GM12878 (cell line): Measurements from ENCODE around the gene SHFL. TPM values are rescaled to one million over a fixed set of nuclear protein-coding genes. Genes with fewer than 3 reads are reported as not detected.

Experiments used
- ATAC-seq: fragments of 200-7000 bp; cut with Tn5 transposase; 3 replicates; pipeline ENCODE4 v1.9.1; 2020; ENCODE audit warnings: mild to moderate bottlenecking, moderate library complexity
- BruUV-seq: library from RNA; stranded (reverse); fragments of 400-500 nt; replicated peaks from 2 replicates; lab custom pipeline; 2021; lab: Mats Ljungman, UMichigan
- CTCF ChIA-PET: fragments of 300-600 bp; sonication (Branson Sonifier 250); formaldehyde crosslinking; extraction: SDS; loops from one replicate; lab custom pipeline; 2021; ENCODE audit warnings: inconsistent platforms; lab: Yijun Ruan, JAX
- POLR2A ChIA-PET: fragments of 350-600 bp; formaldehyde crosslinking; extraction: SDS; loops from one replicate; lab custom pipeline; 2021; ENCODE audit warnings: inconsistent platforms; lab: Charles Lee
- RAD21 ChIA-PET: fragments of 300-600 bp; sonication (Branson Sonifier 250); formaldehyde crosslinking; loops from one replicate; lab custom pipeline; 2023; ENCODE audit warnings: antibody characterized with exemption; ENCODE audit not compliant: unreplicated experiment; lab: Charles Lee
- SMC1A ChIA-PET: fragments of 300-600 bp; sonication (Branson Sonifier 250); formaldehyde crosslinking; loops from one replicate; lab custom pipeline; 2023; ENCODE audit not compliant: unreplicated experiment, uncharacterized antibody; lab: Charles Lee
- DNase-seq: peaks from one replicate; pipeline ENCODE4 v3.0.0-alpha.2; 2011; ENCODE audit warnings: low read depth, low spot score
- FAIRE-seq: peaks from 3 replicates; lab custom pipeline; 2011; peaks lifted over from hg19 to GRCh38; lab: Jason Lieb, UNC
- H2AFZ ChIP-seq: 2 replicates; pipeline ENCODE4 v1.6.0; 2011; ENCODE audit warnings: low read depth, low read length, control low read depth; ENCODE audit not compliant: control insufficient read depth
- H3K27ac ChIP-seq: 2 replicates; pipeline ENCODE4 v1.5.1; 2011; ENCODE audit warnings: control low read depth; ENCODE audit not compliant: control insufficient read depth, insufficient read depth
- H3K27me3 ChIP-seq, 2 experiments: replicated peaks in 1 of 2; 2 replicates each; pipeline versions ENCODE4 v1.6.0 to v1.6.1; 2011; ENCODE audit warnings: low read length in 1 of 2; ENCODE audit not compliant: control insufficient read depth in 2 of 2, insufficient read depth in 2 of 2
- H3K36me3 ChIP-seq, 2 experiments: 2 replicates each; pipeline ENCODE4 v1.5.1; 2011; ENCODE audit warnings: low read length in 1 of 2; ENCODE audit not compliant: control insufficient read depth in 2 of 2, insufficient read depth in 2 of 2
- H3K4me1 ChIP-seq: 2 replicates; pipeline ENCODE4 v1.6.1; 2011; ENCODE audit warnings: mild to moderate bottlenecking, low read length, moderate library complexity, mixed read lengths; ENCODE audit not compliant: control insufficient read depth, insufficient read depth
- H3K4me2 ChIP-seq: 2 replicates; pipeline ENCODE4 v1.6.0; 2011; ENCODE audit warnings: control low read depth; ENCODE audit not compliant: control insufficient read depth, insufficient read depth
- H3K4me3 ChIP-seq: fragments of 200-600 bp; sonication (generic); 2 replicates; pipeline ENCODE4 v1.5.1; 2016
- H3K79me2 ChIP-seq: 2 replicates; pipeline ENCODE4 v1.6.0; 2011; ENCODE audit warnings: low read length; ENCODE audit not compliant: control insufficient read depth, insufficient read depth
- H3K9ac ChIP-seq: 2 replicates; pipeline ENCODE4 v1.8.0; 2011; ENCODE audit warnings: low read length, control low read depth, mixed read lengths; ENCODE audit not compliant: control insufficient read depth, insufficient read depth
- H3K9me3 ChIP-seq: replicated peaks from 3 replicates; pipeline ENCODE4 v1.5.1; 2011; ENCODE audit warnings: mild to moderate bottlenecking, low read length; ENCODE audit not compliant: control insufficient read depth, insufficient read depth
- H4K20me1 ChIP-seq: 2 replicates; pipeline ENCODE4 v1.6.0; 2011; ENCODE audit not compliant: control insufficient read depth, insufficient read depth
- CREM ChIP-seq: IDR thresholded peaks from 2 replicates; pipeline ENCODE4 v1.6.1; 2014; ENCODE audit warnings: antibody characterized with exemption, low read depth
- NFYA ChIP-seq: IDR thresholded peaks from 2 replicates; pipeline ENCODE4 v1.6.1; 2011; ENCODE audit warnings: low read depth, mild to moderate bottlenecking, low read length, improper control_type of control experiment, borderline replicate concordance
- POLR2AphosphoS5 ChIP-seq: IDR thresholded peaks from 2 replicates; pipeline ENCODE4 v1.6.1; 2011; ENCODE audit warnings: mild to moderate bottlenecking, low read length, inconsistent platforms
- WGBS: methylation state at CpG from one replicate; pipeline ENCODE4 v1.1.6; 2016; ENCODE audit warnings: low lambda C conversion rate; ENCODE audit not compliant: insufficient replicate concordance, insufficient coverage; ENCODE audit errors: missing lambda C conversion rate; 5-methylcytosine and 5-hydroxymethylcytosine counted together
- in situ Hi-C: fragments of 300-500 bp; cut with MboI; formaldehyde crosslinking; loops from 9 replicates; pipeline ENCODE4 v1.14.3; 2018; ENCODE audit warnings: mixed read lengths
- intact Hi-C: fragments of 100-400 bp; cut with micrococcal nuclease; formaldehyde crosslinking; loops from one replicate; pipeline ENCODE4 v1.14.2; 2022; ENCODE audit not compliant: unreplicated experiment
- polyA plus RNA-seq, 11 experiments: library from polyadenylated mRNA; depleted of rRNA in 4 of 11; unstranded in 6 of 11; stranded (reverse) in 5 of 11; fragments of >200 nt; fragmentation: Nextera tagmentation in 4 of 11; fragmentation: Illumina TruSeq in 1 of 11; extraction: Ambion mirVana in 4 of 11; extraction: Trizol in 1 of 11; gene quantifications; 1 replicate in 1 of 11; 2 replicates in 10 of 11; pipeline versions ENCODE4 v1.2.1 to v1.2.3, GENCODE V29; 2011 to 2016; ENCODE audit warnings: inconsistent platforms in 2 of 11, missing spikeins in 2 of 11, low read depth in 1 of 11
- total RNA-seq, 4 experiments: library from RNA; depleted of rRNA in 3 of 4; stranded (reverse); fragments of >200 nt in 3 of 4; fragmentation: Illumina TruSeq in 1 of 4; extraction: Trizol in 1 of 4; gene quantifications; 2 replicates each; pipeline versions ENCODE4 v1.2.1 to v1.2.3, GENCODE V29; 2013 to 2021
- TF ChIP-seq, protein P1 (sequence below): fragments of 450-650 bp; formaldehyde crosslinking; IDR thresholded peaks from 2 replicates; pipeline ENCODE4 v1.4.0; 2020; ENCODE audit warnings: mild to moderate bottlenecking, moderate library complexity
- TF ChIP-seq, protein P2 (sequence below): IDR thresholded peaks from 2 replicates; pipeline ENCODE4 v1.6.1; 2011; ENCODE audit warnings: low read depth, mild to moderate bottlenecking, low read length, moderate library complexity, borderline replicate concordance; ENCODE audit errors: extremely low read depth

The SHFL gene
- total and polyA plus RNA-seq, 10 of the 15 experiments (the other 5 are each of a cell fraction or from before 2014, with no cell fraction given): 8.0 to 83.8 (median 40.7) TPM

DNA sequence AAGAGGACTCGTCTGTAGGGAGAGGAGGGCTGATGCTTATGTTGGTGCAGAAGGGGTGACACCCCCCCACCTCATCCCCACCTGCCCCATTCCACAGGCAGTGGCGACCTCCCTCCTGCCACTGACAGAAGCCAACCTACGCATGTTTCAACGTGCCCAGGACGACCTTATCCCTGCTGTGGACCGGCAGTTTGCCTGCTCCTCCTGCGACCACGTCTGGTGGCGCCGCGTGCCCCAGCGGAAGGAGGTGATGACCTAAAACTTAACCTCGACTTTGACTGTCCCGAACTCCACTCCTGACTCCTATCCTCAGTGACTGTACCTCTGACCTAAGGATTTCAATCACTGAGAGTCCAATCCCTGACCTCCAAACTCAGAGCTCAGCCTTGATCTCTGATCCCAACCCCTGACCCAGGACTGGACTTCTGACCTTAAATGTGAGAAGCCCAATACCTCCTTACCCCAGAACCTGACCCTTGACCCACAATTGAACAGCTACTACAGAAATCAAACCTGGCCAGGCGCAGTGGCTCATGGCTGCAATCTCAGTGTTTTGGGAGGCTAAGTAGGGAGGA lies 3.8 kb downstream of the SHFL start:
- Histone ChIP-seq H3K36me3 (peaks cover 16 to 25% of the 10 kb centered on the region in 2 experiments), H3K79me2 (peaks cover 18% of the 10 kb centered on the region), H4K20me1 (no peaks in the 10 kb centered on the region), H3K27ac (no peak overlapping the region), H3K4me2 (no peak overlapping the region), H3K4me1 (peaks cover 9% of the 10 kb centered on the region; the same call in 1 of the 2 replicates), H2AFZ (no peak overlapping the region), H3K9ac (no peak overlapping the region), H3K27me3 (no peaks in the 10 kb centered on the region), H3K9me3 (no peaks in the 10 kb centered on the region), H3K4me3 (no peak overlapping the region)
- intact Hi-C loops: no loop called here
- no peak for FAIRE-seq
- in situ Hi-C loops: no loop called here
- no peak for DNase-seq
- POLR2A ChIA-PET: interaction anchor here (0.6 kb wide), 1 partner anchor 413 kb away, joined by 4 read pairs; the partner anchor contains the start of gene KEAP1
- ATAC-seq: no peak
- TF ChIP-seq, protein P1, sequence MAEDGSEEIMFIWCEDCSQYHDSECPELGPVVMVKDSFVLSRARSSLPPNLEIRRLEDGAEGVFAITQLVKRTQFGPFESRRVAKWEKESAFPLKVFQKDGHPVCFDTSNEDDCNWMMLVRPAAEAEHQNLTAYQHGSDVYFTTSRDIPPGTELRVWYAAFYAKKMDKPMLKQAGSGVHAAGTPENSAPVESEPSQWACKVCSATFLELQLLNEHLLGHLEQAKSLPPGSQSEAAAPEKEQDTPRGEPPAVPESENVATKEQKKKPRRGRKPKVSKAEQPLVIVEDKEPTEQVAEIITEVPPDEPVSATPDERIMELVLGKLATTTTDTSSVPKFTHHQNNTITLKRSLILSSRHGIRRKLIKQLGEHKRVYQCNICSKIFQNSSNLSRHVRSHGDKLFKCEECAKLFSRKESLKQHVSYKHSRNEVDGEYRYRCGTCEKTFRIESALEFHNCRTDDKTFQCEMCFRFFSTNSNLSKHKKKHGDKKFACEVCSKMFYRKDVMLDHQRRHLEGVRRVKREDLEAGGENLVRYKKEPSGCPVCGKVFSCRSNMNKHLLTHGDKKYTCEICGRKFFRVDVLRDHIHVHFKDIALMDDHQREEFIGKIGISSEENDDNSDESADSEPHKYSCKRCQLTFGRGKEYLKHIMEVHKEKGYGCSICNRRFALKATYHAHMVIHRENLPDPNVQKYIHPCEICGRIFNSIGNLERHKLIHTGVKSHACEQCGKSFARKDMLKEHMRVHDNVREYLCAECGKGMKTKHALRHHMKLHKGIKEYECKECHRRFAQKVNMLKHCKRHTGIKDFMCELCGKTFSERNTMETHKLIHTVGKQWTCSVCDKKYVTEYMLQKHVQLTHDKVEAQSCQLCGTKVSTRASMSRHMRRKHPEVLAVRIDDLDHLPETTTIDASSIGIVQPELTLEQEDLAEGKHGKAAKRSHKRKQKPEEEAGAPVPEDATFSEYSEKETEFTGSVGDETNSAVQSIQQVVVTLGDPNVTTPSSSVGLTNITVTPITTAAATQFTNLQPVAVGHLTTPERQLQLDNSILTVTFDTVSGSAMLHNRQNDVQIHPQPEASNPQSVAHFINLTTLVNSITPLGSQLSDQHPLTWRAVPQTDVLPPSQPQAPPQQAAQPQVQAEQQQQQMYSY (CRISPR knock-in tag): no peak
- TF ChIP-seq NFYA (no peak), POLR2AphosphoS5 (peak; percentile 33; the same call in 1 of the 2 replicates), CREM (no peak)
- TF ChIP-seq, protein P2, sequence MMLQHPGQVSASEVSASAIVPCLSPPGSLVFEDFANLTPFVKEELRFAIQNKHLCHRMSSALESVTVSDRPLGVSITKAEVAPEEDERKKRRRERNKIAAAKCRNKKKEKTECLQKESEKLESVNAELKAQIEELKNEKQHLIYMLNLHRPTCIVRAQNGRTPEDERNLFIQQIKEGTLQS: no peak
- SMC1A ChIA-PET: no interaction called here
- RAD21 ChIA-PET: no interaction called here
- WGBS: 93% methylated on average over 15 of the region's 15 CpGs
- no TSS peak for BruUV-seq
- CTCF ChIA-PET: interaction anchor here (1.1 kb wide), 1 partner anchor 62 kb away, joined by 3 read pairs; no protein-coding TSS in a partner anchor
